Measurements from ENCODE around the gene COX4I1. TPM values are rescaled to one million over a fixed set of nuclear protein-coding genes. Genes with fewer than 3 reads are reported as not detected.

COX4I1 gene
- total RNA-seq (ENCODE audit: low replicate concordance), result 308 and 386 TPM in 2 replicates

- Histone ChIP-seq H3K27ac (no peak within 1 kb of the TSS), H3K36me3 (peaks cover 4% of the 10 kb centered on the region), H3K9ac (peak within 1 kb of the TSS; percentile 88), H3K4me3 (peak within 1 kb of the TSS; percentile 88), H2AFZ (replicated peaks) (peak within 1 kb of the TSS; percentile 53), H3K79me2 (ENCODE audit: low read depth) (peaks cover 92% of the 10 kb centered on the region), H3K27me3 (no peaks in the 10 kb centered on the region), H3K4me2 (peak within 1 kb of the TSS; percentile 84), H4K20me1 (ENCODE audit: low read depth) (peaks cover 49% of the 10 kb centered on the region), H3K4me1 (no peaks in the 10 kb centered on the region), H3K9me3 (ENCODE audit: low read depth) (no peaks in the 10 kb centered on the region), H3F3A (ENCODE audit: low read depth) (peaks cover 10% of the 10 kb centered on the region)
- H3K36me3 Mint-ChIP-seq, result peaks cover 40% of the 10 kb centered on the region
- peaks cover 4% of the 10 kb centered on the region for H3K27me3 Mint-ChIP-seq (ENCODE audit: insufficient read depth, low read depth)
- no peaks in the 10 kb centered on the region for H3K9me3 Mint-ChIP-seq
- H3K27ac Mint-ChIP-seq, result peak within 1 kb of the TSS; percentile 81
- DNase-seq (ENCODE audit: low spot score), result peak; percentile 97
- H3K4me1 Mint-ChIP-seq, result peaks cover 28% of the 10 kb centered on the region
- TF ChIP-seq EZH2 (IDR thresholded peaks at IDR 0.05) (no peak), EZH2phosphoT487 (IDR thresholded peaks at IDR 0.05) (no peak), CTCF (IDR thresholded peaks at IDR 0.05) (no peak)
- H3K4me3 Mint-ChIP-seq, result peak within 1 kb of the TSS; percentile 94
Measured at GRCh38 chr16:85799497-85800320, at the start of gene COX4I1, which contains the start of gene EMC8. Gene COX4I1 (plus strand): TSS chr16:85799695. CDS start chr16:85801206, 1,511 bp downstream. Gene EMC8 (minus strand): TSS chr16:85799544. CDS start chr16:85799295, 249 bp downstream.

- H2AFZ ChIP-seq (replicated peaks), result peak overlapping the region; percentile 92
- H3K27me3 ChIP-seq, result peaks cover 50% of the 10 kb centered on the region
- no peaks in the 10 kb centered on the region for H3K79me2 ChIP-seq (ENCODE audit: low read depth)
- H3K27ac Mint-ChIP-seq, result no peak overlapping the region
- H3K4me3 ChIP-seq, result peak overlapping the region; percentile 71
- H3K4me2 ChIP-seq, result peak overlapping the region; percentile 84
- no peaks in the 10 kb centered on the region for H3K36me3 Mint-ChIP-seq
- peaks cover 27% of the 10 kb centered on the region for H3K4me1 ChIP-seq
- no peaks in the 10 kb centered on the region for H3K36me3 ChIP-seq
- H3F3A ChIP-seq (ENCODE audit: low read depth), result peaks cover 18% of the 10 kb centered on the region
- no peaks in the 10 kb centered on the region for H3K9me3 Mint-ChIP-seq
- H4K20me1 ChIP-seq (ENCODE audit: low read depth), result peaks cover 17% of the 10 kb centered on the region
- H3K4me1 Mint-ChIP-seq, result peaks cover 11% of the 10 kb centered on the region
- DNase-seq (ENCODE audit: low spot score), result no peak
- H3K9me3 ChIP-seq (ENCODE audit: low read depth), result no peaks in the 10 kb centered on the region
- no peak overlapping the region for H3K27ac ChIP-seq
- TF ChIP-seq CTCF (IDR thresholded peaks at IDR 0.05) (no peak), EZH2phosphoT487 (IDR thresholded peaks at IDR 0.05) (no peak), EZH2 (IDR thresholded peaks at IDR 0.05) (no peak)
- H3K9ac ChIP-seq, result no peak overlapping the region
- peak overlapping the region; percentile 87 for H3K4me3 Mint-ChIP-seq
- H3K27me3 Mint-ChIP-seq (ENCODE audit: insufficient read depth, low read depth), result peaks cover 19% of the 10 kb centered on the region
Measured at GRCh38 chr16:85749771-85750145, 49.7 kb upstream of the COX4I1 start.

GRCh38 chr16:85750146-85750826 is 49.2 kb upstream of the COX4I1 start:
- DNase-seq (ENCODE audit: low spot score), result peak; percentile 59
- Histone ChIP-seq H3K36me3 (no peaks in the 10 kb centered on the region), H3F3A (ENCODE audit: low read depth) (peaks cover 18% of the 10 kb centered on the region), H2AFZ (replicated peaks) (peak overlapping the region; percentile 92), H4K20me1 (ENCODE audit: low read depth) (peaks cover 17% of the 10 kb centered on the region), H3K4me3 (peak overlapping the region; percentile 71), H3K27ac (no peak overlapping the region), H3K4me2 (peak overlapping the region; percentile 84), H3K9ac (no peak overlapping the region), H3K9me3 (ENCODE audit: low read depth) (no peaks in the 10 kb centered on the region), H3K4me1 (peaks cover 27% of the 10 kb centered on the region), H3K79me2 (ENCODE audit: low read depth) (no peaks in the 10 kb centered on the region), H3K27me3 (peaks cover 50% of the 10 kb centered on the region)
- peaks cover 11% of the 10 kb centered on the region for H3K4me1 Mint-ChIP-seq
- H3K9me3 Mint-ChIP-seq, result no peaks in the 10 kb centered on the region
- H3K4me3 Mint-ChIP-seq, result peak overlapping the region; percentile 87
- H3K27ac Mint-ChIP-seq, result no peak overlapping the region
- TF ChIP-seq CTCF (IDR thresholded peaks at IDR 0.05) (no peak), EZH2phosphoT487 (IDR thresholded peaks at IDR 0.05) (peak; percentile 59), EZH2 (IDR thresholded peaks at IDR 0.05) (peak; percentile 74)
- H3K36me3 Mint-ChIP-seq, result no peaks in the 10 kb centered on the region
- H3K27me3 Mint-ChIP-seq (ENCODE audit: insufficient read depth, low read depth), result peaks cover 19% of the 10 kb centered on the region
